K562 (cell line): ENCODE measurements around the gene SLC25A45. TPM values are rescaled to one million over a fixed set of nuclear protein-coding genes. Genes with fewer than 3 reads are reported as not detected.
A peak's percentile ranks its signal among the peaks of the same experiment; 100 is the strongest.

Experiments used
- ATAC-seq: fragments of 200-7000 bp; cut with Tn5 transposase; 3 replicates; pipeline ENCODE4 v1.9.1; 2020; ENCODE audit warnings: moderate library complexity
- BruUV-seq: library from RNA; stranded (reverse); fragments of 400-500 nt; replicated peaks from 2 replicates; lab custom pipeline; 2021; lab: Mats Ljungman, UMichigan
- CTCF ChIA-PET: fragments of 300-600 bp; formaldehyde crosslinking; extraction: SDS; loops from one replicate; lab custom pipeline; 2021; ENCODE audit warnings: low intra/inter-chr PET ratio; lab: Yijun Ruan, JAX
- POLR2A ChIA-PET: fragments of 300-600, 350-650 bp; sonication (Branson Sonifier 250); formaldehyde crosslinking; extraction: SDS; loops from one replicate; lab custom pipeline; 2021; ENCODE audit warnings: antibody characterized with exemption, inconsistent platforms; lab: Yijun Ruan, JAX
- DNase-seq, 4 experiments: peaks; one replicate each; pipeline versions ENCODE4 v3.0.0 to v3.0.0-alpha.2; 2011 to 2018; ENCODE audit warnings: low spot score in 3 of 4, mixed read lengths in 3 of 4; ENCODE audit errors: extremely low read depth in 1 of 4
- FAIRE-seq: peaks from 2 replicates; lab custom pipeline; 2011; peaks lifted over from hg19 to GRCh38; lab: Jason Lieb, UNC
- H2AFZ ChIP-seq: 2 replicates; pipeline ENCODE4 v1.6.0; 2011; ENCODE audit warnings: low read depth, low read length, control low read depth, inconsistent platforms
- H3K27ac ChIP-seq: fragments of 200-600 bp; 3 replicates; pipeline ENCODE4 v1.8.0; 2011; ENCODE audit warnings: low read depth, mild to moderate bottlenecking, control low read depth, inconsistent platforms, low read length, moderate library complexity, mixed read lengths; ENCODE audit errors: extremely low read depth
- H3K27me3 ChIP-seq, 2 experiments: fragments of 300-600 bp in 1 of 2; 2 replicates in 1 of 2; 3 replicates in 1 of 2; pipeline versions ENCODE4 v1.6.0 to v1.8.0; 2011; ENCODE audit warnings: inconsistent platforms in 2 of 2, low read length in 2 of 2, mild to moderate bottlenecking in 1 of 2, mixed read lengths in 1 of 2, moderate library complexity in 1 of 2; ENCODE audit not compliant: control insufficient read depth in 2 of 2, insufficient read depth in 2 of 2
- H3K36me3 ChIP-seq: fragments of 300-600 bp; 3 replicates; pipeline ENCODE4 v1.8.0; 2011; ENCODE audit warnings: mild to moderate bottlenecking, low read length, inconsistent platforms; ENCODE audit not compliant: control insufficient read depth, insufficient read depth
- H3K4me1 ChIP-seq, 2 experiments: fragments of 200-600 bp in 1 of 2; replicated peaks in 1 of 2; 2 replicates in 1 of 2; 3 replicates in 1 of 2; pipeline versions ENCODE4 v1.5.1 to v1.8.0; 2011; ENCODE audit warnings: inconsistent platforms in 2 of 2, low read length in 2 of 2, mild to moderate bottlenecking in 1 of 2, mixed read lengths in 1 of 2, moderate library complexity in 1 of 2; ENCODE audit not compliant: control insufficient read depth in 2 of 2, insufficient read depth in 2 of 2
- H3K4me2 ChIP-seq: 2 replicates; pipeline ENCODE4 v1.6.1; 2011; ENCODE audit warnings: low read length, control low read depth, inconsistent platforms, mixed read lengths; ENCODE audit not compliant: insufficient read depth
- H3K4me3 ChIP-seq: fragments of 200-600 bp; sonication (generic), shearing (Covaris generic); 2 replicates; pipeline ENCODE4 v1.5.1; 2016; ENCODE audit warnings: control low read depth, inconsistent platforms
- H3K79me2 ChIP-seq: fragments of 200-600 bp; 3 replicates; pipeline ENCODE4 v1.8.0; 2011; ENCODE audit warnings: low read length, inconsistent platforms; ENCODE audit not compliant: control insufficient read depth, insufficient read depth
- H3K9ac ChIP-seq, 2 experiments: 2 replicates each; pipeline versions ENCODE4 v1.6.0 to v1.6.1; 2011; ENCODE audit warnings: low read depth in 2 of 2, low read length in 2 of 2, control low read depth in 1 of 2, inconsistent platforms in 1 of 2, mild to moderate bottlenecking in 1 of 2, mixed read lengths in 1 of 2; ENCODE audit not compliant: insufficient read depth in 1 of 2
- H3K9me1 ChIP-seq: one replicate; pipeline ENCODE4 v1.6.0; 2011; ENCODE audit warnings: inconsistent platforms, mild to moderate bottlenecking, low read length, moderate library complexity; ENCODE audit not compliant: control insufficient read depth, insufficient read depth
- H3K9me3 ChIP-seq: replicated peaks from 2 replicates; pipeline ENCODE4 v1.5.1; 2011; ENCODE audit warnings: low read depth, low read length, inconsistent platforms; ENCODE audit not compliant: control insufficient read depth, insufficient read depth
- H4K20me1 ChIP-seq: replicated peaks from 2 replicates; pipeline ENCODE4 v1.6.1; 2011; ENCODE audit warnings: low read length, inconsistent platforms, mixed read lengths; ENCODE audit not compliant: control insufficient read depth, insufficient read depth
- RBFOX2 ChIP-seq: fragments of 200-400 bp; formaldehyde crosslinking; IDR thresholded peaks from 2 replicates; pipeline ENCODE4 v1.6.1; 2017; ENCODE audit warnings: low read depth, mild to moderate bottlenecking, low read length, moderate library complexity
- ZFP1 ChIP-seq: fragments of 450-650 bp; formaldehyde crosslinking; IDR thresholded peaks from 2 replicates; pipeline ENCODE4 v1.4.0; 2020; ENCODE audit warnings: mild to moderate bottlenecking, mixed read lengths
- ZNF280A ChIP-seq: fragments of 450-650 bp; IDR thresholded peaks from 2 replicates; pipeline ENCODE4 v1.6.1; 2018; ENCODE audit warnings: mild to moderate bottlenecking, low read depth; ENCODE audit not compliant: partially characterized antibody
- WGBS: fragments of 100-300 bp; shearing (Covaris generic); methylation state at CpG from one replicate; pipeline ENCODE4 v1.1.6; 2016; ENCODE audit warnings: low coverage, mixed read lengths; ENCODE audit not compliant: insufficient coverage; ENCODE audit errors: missing lambda C conversion rate; 5-methylcytosine and 5-hydroxymethylcytosine counted together
- in situ Hi-C: fragments of 300-500 bp; cut with MboI; formaldehyde crosslinking; loops from 4 replicates; pipeline ENCODE4 v1.15.0; 2018; ENCODE audit warnings: inconsistent platforms, mixed read lengths
- intact Hi-C: fragments of 100-400 bp; cut with micrococcal nuclease; formaldehyde crosslinking; loops from 2 replicates; pipeline ENCODE4 v1.14.2; 2022
- polyA plus RNA-seq, 8 experiments: library from polyadenylated mRNA; depleted of rRNA in 4 of 8; stranded (reverse) in 5 of 8; unstranded in 3 of 8; fragments of >200 nt; fragmentation: Nextera tagmentation in 2 of 8; fragmentation: Illumina TruSeq in 1 of 8; extraction: Ambion mirVana in 2 of 8; extraction: Trizol in 1 of 8; gene quantifications; 2 replicates each; pipeline versions ENCODE4 v1.2.1 to v1.2.3, GENCODE V29; 2011 to 2014; ENCODE audit warnings: inconsistent platforms in 1 of 8, missing spikeins in 1 of 8
- total RNA-seq, 7 experiments: library from RNA; depleted of rRNA in 6 of 7; stranded (reverse); fragments of >200 nt in 6 of 7; fragmentation: Illumina TruSeq in 2 of 7; extraction: Trizol in 2 of 7; gene quantifications; 2 replicates each; pipeline versions ENCODE4 v1.2.1 to v1.2.3, GENCODE V29; 2011 to 2021; ENCODE audit warnings: low replicate concordance in 1 of 7

The SLC25A45 gene
- total and polyA plus RNA-seq, 9 of the 15 experiments (the other 6 are each of a cell fraction or from before 2014, with no cell fraction given): 0.15 to 2.3 (median 0.68) TPM

GRCh38 chr11:65392186-65392829 is 9.9 kb upstream of the SLC25A45 start:
- in situ Hi-C loops: no loop called here
- Histone ChIP-seq H3K27me3 (no peaks in the 10 kb centered on the region), H3K4me1 (peaks cover 10 to 51% of the 10 kb centered on the region in 2 experiments; a peak in 4 of 5 replicates), H3K9me1 (no peaks in the 10 kb centered on the region), H3K9me3 (no peaks in the 10 kb centered on the region), H3K36me3 (peaks cover 81% of the 10 kb centered on the region; the same call in 2 of the 3 replicates), H3K4me2 (no peak overlapping the region), H3K9ac (peak overlapping the region in 1 of 2 experiments; percentile 81; a peak in 2 of 4 replicates), H4K20me1 (peaks cover 9% of the 10 kb centered on the region), H2AFZ (no peak overlapping the region), H3K79me2 (peaks cover 28% of the 10 kb centered on the region), H3K4me3 (no peak overlapping the region), H3K27ac (no peak overlapping the region)
- FAIRE-seq: no peak
- no peak for ATAC-seq
- BruUV-seq: no TSS peak
- intact Hi-C loops: no loop called here
- CTCF ChIA-PET: no interaction called here
- no peak for DNase-seq
- POLR2A ChIA-PET: interaction anchor here (0.6 to 16.2 kb wide), 5 partner anchors 11 to 218 kb away, joined by 3 to 250 read pairs (median 4); partner anchors contain the start of genes MALAT1 and NEAT1
- WGBS: 75% methylated on average over 12 of the region's 13 CpGs
- TF ChIP-seq ZFP1 (no peak), RBFOX2 (0 out of 2 replicates have a peak, but pooled peaks have one; percentile 19)

- DNase-seq: no peak
- no peak for FAIRE-seq
- TF ChIP-seq RBFOX2: peak; percentile 21; the same call in 1 of the 2 replicates
- TF ChIP-seq ZNF280A: no peak
- intact Hi-C loops (no loop called here), in situ Hi-C loops (no loop called here)
- Histone ChIP-seq H3K27me3 (no peaks in the 10 kb centered on the region), H3K4me1 (peaks cover 17 to 57% of the 10 kb centered on the region in 2 experiments), H3K27ac (no peak overlapping the region), H4K20me1 (peaks cover 9% of the 10 kb centered on the region), H3K79me2 (peaks cover 37% of the 10 kb centered on the region), H2AFZ (no peak overlapping the region), H3K36me3 (peaks cover 70% of the 10 kb centered on the region; the same call in 2 of the 3 replicates), H3K4me3 (no peak overlapping the region), H3K9me3 (no peaks in the 10 kb centered on the region; the same call in 1 of the 2 replicates), H3K9ac (peak overlapping the region in 1 of 2 experiments; percentile 53; a peak in 1 of 4 replicates), H3K4me2 (no peak overlapping the region), H3K9me1 (no peaks in the 10 kb centered on the region)
- no TSS peak for BruUV-seq
- ChIA-PET CTCF (no interaction called here), POLR2A (interaction anchor here (0.6 to 16.2 kb wide), 6 partner anchors 9 to 117 kb away, joined by 3 to 250 read pairs (median 6); partner anchors contain the start of genes MALAT1 and NEAT1)
- ATAC-seq: no peak
- WGBS: 88% methylated on average over 8 of the region's 9 CpGs
These were observed 8.6 kb upstream of the SLC25A45 start for GRCh38 chr11:65390996-65391395.
